Gastroesophageal sphincter (tissue), 3 donors: Measurements from ENCODE around the gene ZER1.

Experiments used
- CTCF ChIP-seq, 4 experiments: fragments of 200-600 bp in 2 of 4; fragments of 450-650 bp in 2 of 4; sonication (generic) in 1 of 4; IDR thresholded peaks; one replicate each; pipeline ENCODE4 v1.5.1; 2017 to 2019; ENCODE audit warnings: antibody characterized with exemption in 4 of 4, mild to moderate bottlenecking in 2 of 4, moderate library complexity in 2 of 4
- EP300 ChIP-seq: sonication (generic); formaldehyde crosslinking; IDR thresholded peaks from one replicate; pipeline ENCODE4 v1.6.1; 2017; ENCODE audit warnings: antibody characterized with exemption, mild to moderate bottlenecking
- POLR2A ChIP-seq, 2 donors: fragments of 450-650 bp; IDR thresholded peaks; one replicate each; pipeline ENCODE4 v1.6.1; 2017; ENCODE audit warnings: antibody characterized with exemption in 2 of 2, mild to moderate bottlenecking in 2 of 2, moderate library complexity in 1 of 2
- POLR2AphosphoS5 ChIP-seq: sonication (generic); formaldehyde crosslinking; IDR thresholded peaks from one replicate; pipeline ENCODE4 v1.6.1; 2017; ENCODE audit warnings: antibody characterized with exemption

- TF ChIP-seq CTCF (IDR thresholded peaks at IDR 0.05) (no peak), POLR2AphosphoS5 (no peak), POLR2A (IDR thresholded peaks at IDR 0.05) (peak in 1 of 2 donors; percentile 92), EP300 (no peak)
Measured at GRCh38 chr9:128689293-128689774, 82.4 kb downstream of the ZER1 start.
